Panc1 (cell line): ENCODE data around the gene SLC2A3. TPM values are rescaled to one million over a fixed set of nuclear protein-coding genes. Genes with fewer than 3 reads are reported as not detected.

Experiments
- ATAC-seq: fragments of 200-7000 bp; cut with Tn5 transposase; 2 replicates; pipeline ENCODE4 v1.9.1; 2020; ENCODE audit warnings: mild to moderate bottlenecking, moderate library complexity
- Bru-seq: library from RNA; stranded (reverse); fragments of 400-500 nt; gene quantifications from one replicate; lab custom pipeline; 2021; lab: Mats Ljungman, UMichigan
- BruChase-seq, 2 experiments: library from RNA; stranded (reverse); fragments of 400-500 nt; gene quantifications; one replicate each; lab custom pipeline; 2021; lab: Mats Ljungman, UMichigan
- BruUV-seq: library from RNA; stranded (reverse); fragments of 400-500 nt; replicated peaks from 2 replicates; lab custom pipeline; 2021; lab: Mats Ljungman, UMichigan
- CTCF ChIA-PET: fragments of 300-600 bp; sonication (Branson Sonifier 250); formaldehyde crosslinking; loops from one replicate; lab custom pipeline; 2022; ENCODE audit warnings: antibody characterized with exemption; lab: Charles Lee
- POLR2A ChIA-PET: fragments of 300-600 bp; sonication (Branson Sonifier 250); formaldehyde crosslinking; loops from one replicate; lab custom pipeline; 2022; ENCODE audit warnings: antibody characterized with exemption; lab: Charles Lee
- DNase-seq: peaks from one replicate; pipeline ENCODE4 v3.0.0-alpha.2; 2010; ENCODE audit warnings: low read depth, low spot score
- H3K27ac ChIP-seq: 2 replicates; pipeline ENCODE4 v1.5.1; 2011; ENCODE audit warnings: mild to moderate bottlenecking, low read length, inconsistent platforms
- H3K27me3 ChIP-seq: fragments of 200-500 bp; sonication (Bioruptor generic); 2 replicates; pipeline ENCODE4 v1.6.0; 2014; ENCODE audit warnings: low read length, inconsistent platforms; ENCODE audit not compliant: control insufficient read depth, insufficient read depth
- H3K36me3 ChIP-seq: fragments of 200-500 bp; sonication (Bioruptor generic); 2 replicates; pipeline ENCODE4 v1.5.1; 2014; ENCODE audit warnings: inconsistent platforms, mild to moderate bottlenecking, low read length, moderate library complexity; ENCODE audit not compliant: control insufficient read depth, insufficient read depth
- H3K4me1 ChIP-seq: 2 replicates; pipeline ENCODE4 v1.5.1; 2011; ENCODE audit warnings: inconsistent platforms, mild to moderate bottlenecking, low read length, moderate library complexity; ENCODE audit not compliant: control insufficient read depth, insufficient read depth
- H3K4me3 ChIP-seq, 2 experiments: 2 replicates each; pipeline ENCODE4 v1.5.1; 2011 to 2012; ENCODE audit warnings: low read depth in 2 of 2, low read length in 2 of 2, mild to moderate bottlenecking in 2 of 2, inconsistent platforms in 1 of 2, moderate library complexity in 1 of 2
- H3K9me3 ChIP-seq: fragments of 200-500 bp; sonication (Bioruptor generic); 2 replicates; pipeline ENCODE4 v1.5.1; 2014; ENCODE audit warnings: low read depth, mild to moderate bottlenecking, inconsistent platforms, low read length, moderate library complexity; ENCODE audit not compliant: control insufficient read depth, insufficient read depth
- CTCF ChIP-seq: fragments of 450-650 bp; IDR thresholded peaks from 2 replicates; pipeline ENCODE4 v1.5.1; 2017; ENCODE audit warnings: mild to moderate bottlenecking
- POLR2AphosphoS5 ChIP-seq: IDR thresholded peaks from 2 replicates; pipeline ENCODE4 v1.6.1; 2012; ENCODE audit warnings: mild to moderate bottlenecking, low read depth, low read length, moderate library complexity
- REST ChIP-seq, 2 experiments: IDR thresholded peaks; 2 replicates each; pipeline ENCODE4 v1.6.1; 2011 to 2012; ENCODE audit warnings: low read depth in 2 of 2, control low read depth in 1 of 2, low read length in 1 of 2, mild to moderate bottlenecking in 1 of 2, moderate library complexity in 1 of 2; ENCODE audit not compliant: insufficient read depth in 1 of 2
- SIN3A ChIP-seq: IDR thresholded peaks from 2 replicates; pipeline ENCODE4 v1.6.1; 2012; ENCODE audit warnings: low read depth, mild to moderate bottlenecking, low read length, moderate library complexity, borderline replicate concordance; ENCODE audit not compliant: insufficient read depth
- TCF7L2 ChIP-seq: IDR thresholded peaks from 2 replicates; pipeline ENCODE4 v1.6.1; 2011; ENCODE audit warnings: mild to moderate bottlenecking, low read depth, low read length, inconsistent platforms
- in situ Hi-C: cut with HindIII; loops from 2 replicates; pipeline ENCODE4 v1.10.0; 2016; ENCODE audit warnings: low sequenced_read_pairs, low pct_unique_long_range_greater_than_20kb
- intact Hi-C: fragments of 100-400 bp; cut with micrococcal nuclease; formaldehyde crosslinking; loops from one replicate; pipeline ENCODE4 v1.10.0; 2022; ENCODE audit not compliant: unreplicated experiment
- long read RNA-seq: library from polyadenylated mRNA; unstranded; transcript quantifications from one replicate; pipeline ENCODE4 v2.0.0, GENCODE V29; 2021; ENCODE audit not compliant: unreplicated experiment
- polyA plus RNA-seq: library from polyadenylated mRNA; unstranded; fragments of >200 nt; gene quantifications from one replicate; pipeline ENCODE4 v1.2.1, GENCODE V29; 2012; ENCODE audit warnings: missing spikeins; ENCODE audit not compliant: insufficient read length
- total RNA-seq: library from RNA; stranded (reverse); gene quantifications from one replicate; pipeline ENCODE4 v1.2.1, GENCODE V29; 2021; ENCODE audit not compliant: unreplicated experiment

SLC2A3 gene
- 0.51 TPM for total RNA-seq
- 0.79 TPM for polyA plus RNA-seq
- percentile 17 among the genes with signal in this experiment for Bru-seq, nascent RNA
- percentile 17 among the genes with signal in this experiment for BruChase-seq, experiment 1, labeled RNA remaining after a 2-hour chase
- percentile 21 among the genes with signal in this experiment for BruChase-seq, experiment 2, labeled RNA remaining after a 6-hour chase
- long read RNA-seq = 0 reads

DNA sequence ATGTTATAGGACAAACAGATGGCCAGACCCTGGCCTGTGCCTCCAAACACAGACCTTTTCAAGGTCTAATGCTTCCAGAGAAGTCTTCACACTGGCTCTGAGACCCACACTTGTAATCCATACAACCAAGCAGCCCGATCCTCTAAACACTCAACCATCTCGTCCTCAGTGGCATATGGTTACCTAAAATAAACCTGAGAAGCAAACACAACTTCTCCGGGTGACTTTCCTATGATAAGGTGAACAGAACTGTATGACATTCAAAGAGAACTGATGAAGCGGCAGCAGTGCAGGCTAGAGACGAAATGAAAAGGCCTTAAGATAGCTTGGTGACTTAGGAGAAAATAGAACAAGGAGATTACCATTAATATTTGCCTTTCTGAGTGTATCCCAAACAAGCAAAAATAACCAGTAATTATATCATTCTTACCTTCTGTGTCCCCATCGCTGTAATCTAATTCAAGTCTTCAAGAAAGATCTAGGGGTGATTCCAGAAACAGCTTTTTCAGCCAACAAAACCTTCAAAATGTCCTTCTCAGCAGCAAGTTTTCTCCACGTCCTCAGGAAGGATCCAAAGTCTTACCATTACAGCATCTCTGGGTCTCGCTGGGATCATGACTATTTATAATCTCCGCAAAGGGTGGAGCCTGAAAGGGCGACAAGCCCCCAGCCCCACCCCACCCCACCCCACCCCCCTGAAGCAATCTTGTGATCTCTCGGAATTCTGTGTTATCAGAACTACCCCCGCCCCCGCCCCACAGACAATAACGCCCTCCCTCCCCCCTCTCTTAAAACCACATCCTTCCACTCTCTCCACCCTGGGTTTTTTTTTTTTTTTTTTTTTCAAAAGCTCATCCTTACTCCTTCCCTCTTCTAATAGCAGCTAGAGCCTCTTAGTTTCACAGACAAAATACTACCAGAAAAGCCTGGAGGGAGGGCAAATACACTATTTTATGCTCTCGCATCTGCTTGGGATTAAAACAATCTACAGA, at the start of gene SLC2A3:
SLC2A3 (minus strand) TSS at position 598 of the 992 bp plus-strand sequence; CDS start at position 445, 153 bp downstream.
- BruUV-seq = no TSS peak
- in situ Hi-C loops = no loop called here

More for the DNA sequence above, at the start of gene SLC2A3:
- ChIA-PET POLR2A (interaction anchor here (0.5 to 0.6 kb wide), 3 partner anchors 30 to 888 kb away, joined by 3 to 6 read pairs (median 4); no protein-coding TSS in a partner anchor), CTCF (interaction anchor here (0.6 kb wide), 1 partner anchor 26 kb away, joined by 4 read pairs; no protein-coding TSS in a partner anchor)
- H3K27me3 ChIP-seq = no peaks in the 10 kb centered on the region
- no peaks in the 10 kb centered on the region for H3K9me3 ChIP-seq
- ATAC-seq (no peak), DNase-seq (no peak)
- intact Hi-C loops = no loop called here
- no peaks in the 10 kb centered on the region for H3K36me3 ChIP-seq
- H3K4me1 ChIP-seq = no peaks in the 10 kb centered on the region
- TF ChIP-seq POLR2AphosphoS5 = no peak
- TF ChIP-seq TCF7L2 = no peak
- TF ChIP-seq SIN3A = no peak
- no peak for TF ChIP-seq REST (IDR thresholded peaks at IDR 0.05; ENCODE audit: insufficient read depth in 1 of 2, low read depth in 2 of 2, low read length in 1 of 2)
- TF ChIP-seq CTCF = no peak
- H3K27ac ChIP-seq = no peak within 1 kb of the TSS
- H3K4me3 ChIP-seq = peak within 1 kb of the TSS in 1 of 2 experiments; percentile 26; a peak in 1 of 4 replicates
